Type B pancreatic cell (in vitro differentiated cells): ENCODE measurements around the gene PDCD1. TPM values are rescaled to one million over a fixed set of nuclear protein-coding genes. Genes with fewer than 3 reads are reported as not detected.

Experiments used
- DNase-seq: peaks from one replicate; pipeline ENCODE4 v3.0.0; 2021; ENCODE audit warnings: mixed read lengths; ENCODE audit not compliant: unreplicated experiment; ENCODE audit errors: extremely low spot score
- H3K27ac Mint-ChIP-seq: 2 replicates; pipeline ENCODE4 v1.8.0; 2021; ENCODE audit warnings: mild to moderate bottlenecking, mixed read lengths
- H3K27me3 Mint-ChIP-seq: 2 replicates; pipeline ENCODE4 v1.8.0; 2021; ENCODE audit warnings: mixed read lengths
- H3K36me3 Mint-ChIP-seq: 2 replicates; pipeline ENCODE4 v1.8.0; 2021; ENCODE audit warnings: mixed read lengths
- H3K4me1 Mint-ChIP-seq: one replicate; pipeline ENCODE4 v1.8.0; 2021; ENCODE audit warnings: mixed read lengths; ENCODE audit not compliant: unreplicated experiment
- H3K4me3 Mint-ChIP-seq: 2 replicates; pipeline ENCODE4 v1.8.0; 2021; ENCODE audit warnings: mild to moderate bottlenecking, mixed read lengths
- H3K9me3 Mint-ChIP-seq: 2 replicates; pipeline ENCODE4 v1.8.0; 2021; ENCODE audit warnings: mixed read lengths
- CTCF ChIP-seq: fragments of 200-600 bp; sonication (generic); conservative IDR thresholded peaks from 2 replicates; pipeline ENCODE4 v1.5.0; 2021; ENCODE audit warnings: antibody characterized with exemption, mild to moderate bottlenecking
- total RNA-seq: library from RNA; stranded (reverse); gene quantifications from 2 replicates; pipeline ENCODE4 v1.2.1, GENCODE V29; 2021; ENCODE audit warnings: low replicate concordance

PDCD1 gene
- total RNA-seq, 1 donor from 2014 or later, result not detected

GRCh38 chr2:241852981-241853631 lies 5.6 kb downstream of the PDCD1 start:
- DNase-seq, result no peak
- Mint-ChIP-seq H3K36me3 (no peaks in the 10 kb centered on the region), H3K4me1 (no peaks in the 10 kb centered on the region), H3K9me3 (no peaks in the 10 kb centered on the region), H3K27ac (no peak overlapping the region), H3K4me3 (no peak overlapping the region), H3K27me3 (peaks cover 3% of the 10 kb centered on the region)
- TF ChIP-seq CTCF, result no peak

- no peak overlapping the region for H3K4me3 Mint-ChIP-seq
- H3K36me3 Mint-ChIP-seq, result no peaks in the 10 kb centered on the region
- no peak for TF ChIP-seq CTCF
- no peak overlapping the region for H3K27ac Mint-ChIP-seq
- no peaks in the 10 kb centered on the region for H3K9me3 Mint-ChIP-seq
- peaks cover 3% of the 10 kb centered on the region for H3K27me3 Mint-ChIP-seq
- DNase-seq, result peak; percentile 71
- no peaks in the 10 kb centered on the region for H3K4me1 Mint-ChIP-seq
Measured at GRCh38 chr2:241852116-241852980, 6.3 kb downstream of the PDCD1 start.

- H3K27ac Mint-ChIP-seq, result no peak overlapping the region
Measured at GRCh38 chr2:241851325-241852115, 7.2 kb downstream of the PDCD1 start.

GRCh38 chr2:241850544-241851324 lies 8.0 kb downstream of the PDCD1 start:
- Mint-ChIP-seq H3K27ac (no peak overlapping the region), H3K4me1 (no peaks in the 10 kb centered on the region), H3K9me3 (no peaks in the 10 kb centered on the region), H3K27me3 (peaks cover 11% of the 10 kb centered on the region), H3K4me3 (no peak overlapping the region), H3K36me3 (no peaks in the 10 kb centered on the region)
- TF ChIP-seq CTCF, result no peak
- peak; percentile 66 for DNase-seq

More at GRCh38 chr2:241851325-241852115, 7.2 kb downstream of the PDCD1 start:
- Mint-ChIP-seq H3K9me3 (no peaks in the 10 kb centered on the region), H3K4me3 (no peak overlapping the region), H3K36me3 (no peaks in the 10 kb centered on the region), H3K4me1 (no peaks in the 10 kb centered on the region), H3K27me3 (peaks cover 5% of the 10 kb centered on the region)
- TF ChIP-seq CTCF, result no peak
- DNase-seq, result peak; percentile 52
